ENCODE measurements around the gene AMZ2. TPM values are rescaled to one million over a fixed set of nuclear protein-coding genes. Genes with fewer than 3 reads are reported as not detected.

Gene AMZ2
- total RNA-seq, 4 donors from 2014 or later, result 58.5 to 89.2 (median 72.0) TPM

DNA sequence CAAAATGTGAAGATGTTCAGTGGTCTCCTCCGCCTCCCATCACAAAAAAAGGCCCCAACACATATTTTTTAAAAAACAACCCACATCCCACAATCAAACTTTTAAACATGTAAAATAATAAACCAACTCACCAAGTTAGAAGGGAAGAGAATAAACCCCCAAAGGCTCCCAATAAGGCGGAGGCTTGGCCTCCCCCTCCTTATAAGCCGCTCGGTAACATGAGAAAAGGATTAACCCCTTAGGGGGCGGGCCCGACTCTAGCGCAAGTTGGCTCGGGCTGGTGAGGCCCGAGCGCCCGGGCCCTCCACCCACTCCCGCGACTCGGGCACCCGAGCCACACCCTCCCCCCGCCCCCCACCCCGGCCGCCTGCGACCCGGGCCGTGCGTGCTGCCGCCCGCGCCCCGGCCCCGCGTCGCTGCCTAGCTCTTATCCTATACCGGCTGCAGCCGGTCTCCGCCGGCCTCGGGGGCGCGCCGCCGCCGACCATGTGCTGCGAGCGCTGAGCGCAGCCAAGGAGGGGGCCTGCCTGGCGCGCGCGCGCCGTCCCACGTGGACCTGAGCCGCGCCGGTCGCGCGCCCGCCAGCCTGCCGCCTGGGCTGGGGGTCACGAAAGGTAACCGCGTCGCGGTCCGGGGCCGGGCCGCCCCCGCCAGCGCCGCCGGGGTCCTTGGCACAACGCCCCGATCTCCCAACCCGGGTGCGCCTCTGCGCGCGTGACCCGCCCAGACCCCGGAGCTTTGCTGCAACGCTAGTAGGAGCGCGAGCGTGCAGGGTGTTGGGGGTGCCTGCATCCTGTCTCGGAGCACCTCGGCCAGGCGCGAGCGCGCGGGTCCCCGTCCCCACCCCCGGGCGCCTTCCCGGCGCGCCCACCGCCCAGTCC is 43.4 kb downstream of the AMZ2 start, which contains the start of the genes ARSG and SLC16A6:
TSS of gene ARSG (plus strand) at position 541 of the 881 bp plus-strand sequence. CDS start 15,999 bp downstream, outside the sequence.
TSS of gene SLC16A6 (minus strand) at position 173 of the 881 bp plus-strand sequence. CDS start 12,807 bp downstream, outside the sequence.
- TF ChIP-seq, protein P1, sequence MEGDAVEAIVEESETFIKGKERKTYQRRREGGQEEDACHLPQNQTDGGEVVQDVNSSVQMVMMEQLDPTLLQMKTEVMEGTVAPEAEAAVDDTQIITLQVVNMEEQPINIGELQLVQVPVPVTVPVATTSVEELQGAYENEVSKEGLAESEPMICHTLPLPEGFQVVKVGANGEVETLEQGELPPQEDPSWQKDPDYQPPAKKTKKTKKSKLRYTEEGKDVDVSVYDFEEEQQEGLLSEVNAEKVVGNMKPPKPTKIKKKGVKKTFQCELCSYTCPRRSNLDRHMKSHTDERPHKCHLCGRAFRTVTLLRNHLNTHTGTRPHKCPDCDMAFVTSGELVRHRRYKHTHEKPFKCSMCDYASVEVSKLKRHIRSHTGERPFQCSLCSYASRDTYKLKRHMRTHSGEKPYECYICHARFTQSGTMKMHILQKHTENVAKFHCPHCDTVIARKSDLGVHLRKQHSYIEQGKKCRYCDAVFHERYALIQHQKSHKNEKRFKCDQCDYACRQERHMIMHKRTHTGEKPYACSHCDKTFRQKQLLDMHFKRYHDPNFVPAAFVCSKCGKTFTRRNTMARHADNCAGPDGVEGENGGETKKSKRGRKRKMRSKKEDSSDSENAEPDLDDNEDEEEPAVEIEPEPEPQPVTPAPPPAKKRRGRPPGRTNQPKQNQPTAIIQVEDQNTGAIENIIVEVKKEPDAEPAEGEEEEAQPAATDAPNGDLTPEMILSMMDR (IDR thresholded peaks at IDR 0.05; ENCODE audit: low read depth), result no peak

DNA sequence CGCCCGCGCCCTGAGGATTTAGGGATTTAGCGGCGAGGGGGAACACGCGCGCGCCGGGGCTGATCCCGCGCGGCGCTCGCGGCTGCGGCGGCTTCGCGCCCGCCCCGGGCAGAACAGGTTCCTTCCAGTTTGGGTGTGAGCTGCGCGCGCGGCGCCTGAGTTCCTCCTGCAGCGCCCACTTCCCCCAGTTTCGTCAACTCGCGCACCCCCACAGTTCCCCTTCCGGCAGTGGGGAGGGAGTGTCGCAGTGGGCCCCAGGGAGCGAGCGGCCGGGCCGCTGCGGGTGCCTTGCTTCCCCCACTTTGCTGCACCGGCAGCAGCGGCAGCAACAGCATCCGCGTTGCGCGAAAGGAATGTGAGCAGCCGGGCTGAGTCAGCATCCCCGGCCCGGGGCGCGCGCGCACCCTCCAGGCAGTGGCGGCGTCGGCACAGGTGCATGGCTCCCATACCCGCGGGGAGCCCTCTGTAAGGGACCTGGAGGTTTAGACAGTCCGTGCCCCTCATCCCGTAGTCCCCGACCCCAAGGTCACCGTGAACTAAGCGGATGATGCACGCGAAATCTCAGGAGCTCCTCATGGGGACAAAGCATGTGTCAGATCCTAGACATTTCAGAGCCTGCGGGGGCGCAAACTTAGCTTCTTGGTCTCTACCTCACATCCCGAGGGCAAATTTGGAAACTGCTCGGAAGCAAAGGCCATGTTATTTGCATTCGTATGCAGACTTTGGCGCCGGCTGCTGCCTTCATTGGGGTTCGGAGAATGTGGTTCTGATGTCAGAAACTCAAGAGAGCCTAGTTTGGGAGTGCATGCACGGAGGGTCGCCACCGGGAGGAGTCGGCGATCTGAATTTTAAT is 44.2 kb downstream of the AMZ2 start:
- TF ChIP-seq, protein P1 (IDR thresholded peaks at IDR 0.05; ENCODE audit: low read depth), result no peak

DNA sequence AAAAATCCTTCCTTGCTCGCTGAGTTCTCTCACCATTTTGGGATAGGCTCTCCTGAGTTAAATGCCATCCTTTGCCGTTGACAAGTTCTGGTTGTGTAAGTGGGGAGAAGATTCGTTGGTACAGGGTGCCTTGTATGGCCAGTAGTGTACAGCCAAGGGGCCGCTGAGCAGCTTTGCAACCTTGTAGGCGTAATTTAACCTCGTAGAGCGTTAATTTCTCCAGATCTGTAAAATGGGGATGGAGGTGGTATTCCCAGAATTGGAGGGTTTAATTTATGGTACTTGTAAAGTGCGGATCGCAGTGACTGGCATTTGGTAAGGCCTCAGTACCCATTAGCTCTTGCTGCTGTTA is 44.8 kb downstream of the AMZ2 start:
- TF ChIP-seq, protein P1 (IDR thresholded peaks at IDR 0.05; ENCODE audit: low read depth), result no peak

DNA sequence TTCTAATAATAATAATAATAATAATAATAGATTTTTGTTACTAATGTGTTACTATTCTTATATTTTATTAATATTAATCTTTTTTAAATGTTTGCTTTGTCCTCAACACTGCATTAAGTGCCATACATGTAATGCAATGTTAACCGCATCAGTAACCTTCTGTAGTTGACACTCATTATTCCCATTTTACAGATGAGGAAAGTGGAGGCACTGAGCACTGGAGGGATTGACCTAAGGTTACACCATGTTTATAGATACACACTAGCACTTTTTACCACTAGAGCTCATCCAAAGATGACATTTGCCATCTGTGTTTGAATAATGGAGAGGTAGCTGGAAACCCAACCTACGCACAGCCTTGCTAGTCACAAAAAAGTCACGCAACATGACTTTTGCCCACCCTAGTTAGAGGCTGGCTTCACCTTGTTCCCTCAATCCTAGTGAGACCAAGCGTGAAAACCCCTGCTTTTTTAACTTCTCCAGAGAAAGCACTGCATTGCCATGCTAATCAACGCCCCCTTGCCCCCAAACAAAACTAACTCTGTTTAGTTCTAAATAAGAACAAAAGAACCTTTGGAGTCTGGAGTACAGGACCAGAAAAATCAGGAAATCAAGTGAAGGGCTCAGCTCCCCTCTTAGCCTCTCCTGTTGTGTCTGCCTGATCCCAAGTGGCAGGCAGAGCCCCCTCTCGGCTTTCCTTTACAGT is 45.8 kb downstream of the AMZ2 start:
- TF ChIP-seq, protein P1 (IDR thresholded peaks at IDR 0.05; ENCODE audit: low read depth), result no peak

DNA sequence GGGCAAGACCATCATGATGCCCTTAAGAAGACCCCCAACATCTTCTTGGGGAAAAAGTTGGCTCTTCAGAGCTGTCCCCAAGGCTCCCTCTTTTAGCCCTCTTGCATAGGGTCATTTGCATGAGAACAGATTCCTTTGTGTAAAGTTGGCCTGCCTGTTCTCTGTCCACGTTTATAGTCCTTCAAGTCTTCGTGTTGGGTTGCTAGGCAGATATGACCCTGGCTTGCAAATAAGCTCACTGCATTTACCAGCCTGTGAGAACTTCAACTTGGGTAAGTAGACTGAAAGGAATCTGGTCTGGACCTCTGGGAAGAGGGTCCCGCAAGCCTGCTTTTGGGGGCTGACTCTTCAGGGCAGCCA is 46.3 kb downstream of the AMZ2 start:
- TF ChIP-seq, protein P1 (IDR thresholded peaks at IDR 0.05; ENCODE audit: low read depth), result no peak

DNA sequence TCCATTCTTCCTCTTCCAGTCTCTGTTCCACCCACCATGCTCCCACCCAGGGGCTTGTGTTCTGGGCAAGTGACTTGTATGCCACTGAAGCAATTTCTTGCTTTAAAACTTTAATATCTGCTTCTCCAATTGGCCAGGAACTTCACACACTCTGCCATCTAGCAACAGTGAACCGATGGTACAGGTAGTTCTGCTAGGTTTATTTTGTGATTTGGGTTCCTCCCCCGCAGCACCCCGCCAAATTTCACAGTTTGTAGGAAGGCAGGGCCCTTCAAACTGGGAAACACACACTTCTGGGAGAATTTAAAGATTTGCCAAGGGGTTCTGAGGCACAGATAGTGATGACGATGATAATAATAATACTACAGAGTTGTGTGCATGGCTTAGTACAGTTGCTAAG is 46.8 kb downstream of the AMZ2 start:
- TF ChIP-seq, protein P1 (IDR thresholded peaks at IDR 0.05; ENCODE audit: low read depth), result no peak
